ENCODE data around the gene MOV10L1.

DNA sequence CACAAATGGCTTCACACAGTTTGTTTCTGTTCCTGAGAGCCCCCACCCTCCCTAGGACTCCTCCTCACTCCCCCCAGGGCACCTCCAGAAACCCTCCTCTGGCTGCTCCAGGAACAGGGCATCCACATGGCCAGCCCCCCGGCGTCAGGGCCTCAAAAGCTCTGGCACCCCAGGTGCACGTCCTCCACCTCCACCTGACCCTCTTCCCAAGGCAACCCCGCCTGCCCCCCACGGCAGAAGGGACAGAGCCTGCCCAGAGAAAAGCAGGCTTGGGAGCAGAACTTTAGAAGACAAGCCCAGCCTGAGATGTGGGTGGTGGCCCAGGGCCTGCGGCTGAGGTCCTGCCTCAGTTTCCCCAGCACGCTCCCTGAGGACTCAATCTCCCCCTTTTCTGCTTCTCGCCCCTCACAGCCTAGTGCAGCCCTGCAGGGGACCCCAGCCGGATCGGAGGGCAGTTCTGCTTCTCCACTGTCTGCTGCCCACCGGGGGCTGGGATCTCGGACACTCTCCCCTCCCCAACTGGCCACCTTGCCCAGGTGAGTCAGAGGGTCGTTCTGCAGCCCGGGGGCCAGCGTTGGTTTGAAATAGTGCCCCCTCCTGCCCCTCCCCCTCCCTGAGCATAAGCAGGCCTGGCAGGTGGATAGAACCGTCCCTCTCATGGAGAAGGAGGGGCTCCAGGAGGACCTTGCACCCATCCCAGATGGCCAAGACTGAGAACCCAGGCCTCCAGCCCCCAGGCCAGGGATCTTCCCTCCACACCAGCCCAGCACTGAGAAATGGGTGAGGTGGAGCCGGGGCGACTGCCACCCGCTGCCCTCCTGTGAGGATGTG is 93.5 kb downstream of the MOV10L1 start:
- TF ChIP-seq POLR2A (IDR thresholded peaks at IDR 0.05), result no peak
- TF ChIP-seq, protein P1, sequence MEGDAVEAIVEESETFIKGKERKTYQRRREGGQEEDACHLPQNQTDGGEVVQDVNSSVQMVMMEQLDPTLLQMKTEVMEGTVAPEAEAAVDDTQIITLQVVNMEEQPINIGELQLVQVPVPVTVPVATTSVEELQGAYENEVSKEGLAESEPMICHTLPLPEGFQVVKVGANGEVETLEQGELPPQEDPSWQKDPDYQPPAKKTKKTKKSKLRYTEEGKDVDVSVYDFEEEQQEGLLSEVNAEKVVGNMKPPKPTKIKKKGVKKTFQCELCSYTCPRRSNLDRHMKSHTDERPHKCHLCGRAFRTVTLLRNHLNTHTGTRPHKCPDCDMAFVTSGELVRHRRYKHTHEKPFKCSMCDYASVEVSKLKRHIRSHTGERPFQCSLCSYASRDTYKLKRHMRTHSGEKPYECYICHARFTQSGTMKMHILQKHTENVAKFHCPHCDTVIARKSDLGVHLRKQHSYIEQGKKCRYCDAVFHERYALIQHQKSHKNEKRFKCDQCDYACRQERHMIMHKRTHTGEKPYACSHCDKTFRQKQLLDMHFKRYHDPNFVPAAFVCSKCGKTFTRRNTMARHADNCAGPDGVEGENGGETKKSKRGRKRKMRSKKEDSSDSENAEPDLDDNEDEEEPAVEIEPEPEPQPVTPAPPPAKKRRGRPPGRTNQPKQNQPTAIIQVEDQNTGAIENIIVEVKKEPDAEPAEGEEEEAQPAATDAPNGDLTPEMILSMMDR (IDR thresholded peaks at IDR 0.05), result no peak

Measured in heart left ventricle (tissue), 13 donors.